Measurements from ENCODE around the gene TNS2. TPM values are rescaled to one million over a fixed set of nuclear protein-coding genes. Genes with fewer than 3 reads are reported as not detected.

The TNS2 gene
- total and polyA plus RNA-seq, 2 of the 13 experiments (the other 11 are each of a cell fraction or from before 2014, with no cell fraction given): 8.9 to 20.4 TPM

DNA sequence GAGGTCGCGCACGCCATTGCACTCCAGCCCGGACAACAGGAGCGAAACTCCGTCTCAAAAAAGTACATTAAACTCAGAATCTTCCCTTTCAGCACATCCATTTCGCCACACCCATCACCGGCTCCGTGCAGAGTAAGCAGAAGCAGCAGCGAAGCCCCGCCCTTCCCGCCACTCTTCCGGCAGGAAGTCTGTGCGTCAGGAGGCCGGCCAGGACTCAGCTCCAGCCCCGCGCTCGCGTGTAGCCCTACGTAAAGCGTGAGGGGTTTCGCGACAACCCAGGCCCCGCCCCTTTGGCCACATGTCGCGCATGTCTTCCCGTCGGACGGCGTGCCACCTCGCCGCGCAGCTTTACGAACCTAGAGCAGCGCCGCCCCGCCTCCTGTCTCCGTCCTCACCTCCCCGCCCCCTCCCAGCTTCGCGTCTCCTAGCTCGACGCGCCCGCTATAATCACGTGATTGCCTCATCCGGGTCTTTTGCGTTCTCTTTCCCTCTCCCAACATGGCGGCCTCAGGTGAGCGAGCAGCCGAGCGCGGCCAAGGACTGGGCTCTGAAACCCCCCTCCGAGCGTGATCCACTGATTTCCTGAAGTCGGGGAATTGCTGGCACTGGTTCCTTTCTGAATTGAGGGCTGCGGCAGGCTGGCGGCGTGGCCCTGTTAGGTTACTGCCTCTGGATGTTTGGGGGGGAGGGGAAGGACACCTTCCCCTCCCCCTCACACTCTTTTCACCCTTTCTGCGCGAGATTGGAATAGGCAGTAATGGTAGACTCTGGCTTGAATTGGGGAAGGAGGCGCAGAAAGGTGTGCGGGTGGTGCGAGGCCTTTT lies 43.7 kb upstream of the TNS2 start, which contains the start of gene EIF4B (continued):
- TF ChIP-seq SKIL (CRISPR knock-in tag; IDR thresholded peaks at IDR 0.05; ENCODE audit: borderline replicate concordance): no peak; the same call in 1 of the 2 replicates
- TF ChIP-seq TFDP2 (CRISPR knock-in tag; IDR thresholded peaks at IDR 0.05): peak; percentile 88
- TF ChIP-seq ZNF878 (CRISPR knock-in tag; IDR thresholded peaks at IDR 0.05): no peak
- TF ChIP-seq ZBTB44 (CRISPR knock-in tag; IDR thresholded peaks at IDR 0.05): no peak
- no peak for TF ChIP-seq SMAD3 (CRISPR knock-in tag; IDR thresholded peaks at IDR 0.05)
- TF ChIP-seq ZNF460 (CRISPR knock-in tag; IDR thresholded peaks at IDR 0.05; ENCODE audit: borderline replicate concordance): no peak; the same call in 1 of the 2 replicates
- TF ChIP-seq YEATS4 (CRISPR knock-in tag; IDR thresholded peaks at IDR 0.05; ENCODE audit: borderline replicate concordance): no peak; the same call in 1 of the 2 replicates
- TF ChIP-seq PAX8 (CRISPR knock-in tag; IDR thresholded peaks at IDR 0.05; ENCODE audit: borderline replicate concordance): no peak
- TF ChIP-seq NPAS2 (CRISPR knock-in tag; IDR thresholded peaks at IDR 0.05; ENCODE audit: borderline replicate concordance): no peak
- TF ChIP-seq TFAP4 (IDR thresholded peaks at IDR 0.05; ENCODE audit: borderline replicate concordance, low read depth): peak; percentile 26; the same call in 1 of the 2 replicates
- no peak for TF ChIP-seq ZNF101 (CRISPR knock-in tag; IDR thresholded peaks at IDR 0.05; ENCODE audit: borderline replicate concordance, low read depth)
- TF ChIP-seq ISL2 (CRISPR knock-in tag; IDR thresholded peaks at IDR 0.05): no peak
- no peak for TF ChIP-seq ZFP36L2 (CRISPR knock-in tag; IDR thresholded peaks at IDR 0.05)
- peak; percentile 28; the same call in 1 of the 2 replicates for TF ChIP-seq RXRB (CRISPR knock-in tag; IDR thresholded peaks at IDR 0.05; ENCODE audit: borderline replicate concordance)
- no peak for TF ChIP-seq ZNF530 (CRISPR knock-in tag; IDR thresholded peaks at IDR 0.05; ENCODE audit: low read depth)
- peak; percentile 91 for TF ChIP-seq ASH2L (IDR thresholded peaks at IDR 0.05; ENCODE audit: insufficient read length, low read depth, low read length)
- no peak for TF ChIP-seq TERF1 (CRISPR knock-in tag; IDR thresholded peaks at IDR 0.05)
- TF ChIP-seq, protein P1, sequence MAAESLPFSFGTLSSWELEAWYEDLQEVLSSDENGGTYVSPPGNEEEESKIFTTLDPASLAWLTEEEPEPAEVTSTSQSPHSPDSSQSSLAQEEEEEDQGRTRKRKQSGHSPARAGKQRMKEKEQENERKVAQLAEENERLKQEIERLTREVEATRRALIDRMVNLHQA (CRISPR knock-in tag; IDR thresholded peaks at IDR 0.05): no peak

Measured in HepG2 (cell line).